ENCODE results near the gene ADAP2. TPM values are rescaled to one million over a fixed set of nuclear protein-coding genes. Genes with fewer than 3 reads are reported as not detected.
"Not testable (repeated sequence)": the region's sequence is repeated elsewhere in the genome, so short reads cannot be mapped to it uniquely, and the experiment has no call there.

The ADAP2 gene
- total RNA-seq, 4 donors from 2014 or later: 3.0 to 15.0 (median 9.4) TPM

DNA sequence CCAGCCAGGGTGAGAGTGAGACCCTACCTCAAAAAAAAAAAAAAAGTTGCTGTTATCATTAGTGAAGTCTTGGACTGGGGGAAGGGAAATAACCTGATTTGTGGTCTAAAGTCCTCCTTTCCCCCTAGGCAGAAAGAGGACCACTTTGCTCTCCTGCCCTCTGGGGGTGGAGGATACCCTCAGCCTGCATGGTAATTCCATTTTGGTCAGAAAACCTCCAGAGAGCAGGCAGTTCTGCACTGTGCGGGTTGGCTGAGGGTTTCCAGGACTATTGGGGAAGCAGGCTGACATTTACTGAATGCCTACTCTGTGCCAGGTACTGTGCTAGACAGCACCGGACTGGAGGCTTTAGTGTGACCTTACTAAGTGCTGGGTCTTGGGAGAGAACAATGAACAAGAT, 2.6 kb downstream of the ADAP2 start:
- no peak for TF ChIP-seq POLR2A (IDR thresholded peaks at IDR 0.05)
- TF ChIP-seq, protein P1, sequence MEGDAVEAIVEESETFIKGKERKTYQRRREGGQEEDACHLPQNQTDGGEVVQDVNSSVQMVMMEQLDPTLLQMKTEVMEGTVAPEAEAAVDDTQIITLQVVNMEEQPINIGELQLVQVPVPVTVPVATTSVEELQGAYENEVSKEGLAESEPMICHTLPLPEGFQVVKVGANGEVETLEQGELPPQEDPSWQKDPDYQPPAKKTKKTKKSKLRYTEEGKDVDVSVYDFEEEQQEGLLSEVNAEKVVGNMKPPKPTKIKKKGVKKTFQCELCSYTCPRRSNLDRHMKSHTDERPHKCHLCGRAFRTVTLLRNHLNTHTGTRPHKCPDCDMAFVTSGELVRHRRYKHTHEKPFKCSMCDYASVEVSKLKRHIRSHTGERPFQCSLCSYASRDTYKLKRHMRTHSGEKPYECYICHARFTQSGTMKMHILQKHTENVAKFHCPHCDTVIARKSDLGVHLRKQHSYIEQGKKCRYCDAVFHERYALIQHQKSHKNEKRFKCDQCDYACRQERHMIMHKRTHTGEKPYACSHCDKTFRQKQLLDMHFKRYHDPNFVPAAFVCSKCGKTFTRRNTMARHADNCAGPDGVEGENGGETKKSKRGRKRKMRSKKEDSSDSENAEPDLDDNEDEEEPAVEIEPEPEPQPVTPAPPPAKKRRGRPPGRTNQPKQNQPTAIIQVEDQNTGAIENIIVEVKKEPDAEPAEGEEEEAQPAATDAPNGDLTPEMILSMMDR (IDR thresholded peaks at IDR 0.05): no peak
- Histone ChIP-seq H3K4me3 (no peak overlapping the region), H3K9me3 (no peaks in the 10 kb centered on the region), H3K27me3 (peaks cover 0 to 62% (median 10%) of the 10 kb centered on the region in 4 donors), H3K4me1 (peaks cover 16 to 31% (median 20%) of the 10 kb centered on the region in 3 donors), H3K36me3 (no peaks in the 10 kb centered on the region), H3K27ac (no peak overlapping the region)
- WGBS, 2 donors: 20 to 71% methylated on average over 1 of the region's 2 CpGs
- intact Hi-C loops (cut with DNase I): no loop called here
- no peak for DNase-seq

DNA sequence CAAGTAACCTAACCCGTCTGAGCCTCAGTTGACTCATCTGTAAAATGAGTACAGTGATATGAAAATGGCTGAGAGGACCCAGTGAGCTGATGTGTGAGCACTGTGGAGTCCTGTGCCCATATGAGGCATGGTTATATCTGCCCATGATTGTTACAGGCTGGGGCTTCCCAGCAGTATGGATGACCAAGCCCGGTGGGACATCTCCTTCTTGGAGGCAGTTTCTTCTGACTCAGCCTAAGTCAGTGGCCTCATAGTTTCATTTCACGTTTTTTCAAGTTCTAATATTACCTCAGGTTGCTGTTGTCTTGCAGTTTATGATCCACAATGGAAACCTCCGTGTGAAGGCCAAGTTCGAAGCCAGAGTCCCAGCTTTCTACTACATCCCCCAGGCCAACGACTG, 4.8 kb downstream of the ADAP2 start:
- TF ChIP-seq POLR2A (IDR thresholded peaks at IDR 0.05): no peak
- TF ChIP-seq, protein P1 (IDR thresholded peaks at IDR 0.05): no peak
- Histone ChIP-seq H3K4me3 (no peak overlapping the region), H3K4me1 (peaks cover 9 to 15% (median 13%) of the 10 kb centered on the region in 3 donors), H3K9me3 (no peaks in the 10 kb centered on the region), H3K27ac (no peak overlapping the region), H3K27me3 (peaks cover 0 to 52% (median 10%) of the 10 kb centered on the region in 4 donors), H3K36me3 (no peaks in the 10 kb centered on the region)
- intact Hi-C loops (cut with DNase I): no loop called here
- WGBS, 2 donors: 74 to 79% methylated on average over 6 of the region's 6 CpGs
- no peak for DNase-seq

DNA sequence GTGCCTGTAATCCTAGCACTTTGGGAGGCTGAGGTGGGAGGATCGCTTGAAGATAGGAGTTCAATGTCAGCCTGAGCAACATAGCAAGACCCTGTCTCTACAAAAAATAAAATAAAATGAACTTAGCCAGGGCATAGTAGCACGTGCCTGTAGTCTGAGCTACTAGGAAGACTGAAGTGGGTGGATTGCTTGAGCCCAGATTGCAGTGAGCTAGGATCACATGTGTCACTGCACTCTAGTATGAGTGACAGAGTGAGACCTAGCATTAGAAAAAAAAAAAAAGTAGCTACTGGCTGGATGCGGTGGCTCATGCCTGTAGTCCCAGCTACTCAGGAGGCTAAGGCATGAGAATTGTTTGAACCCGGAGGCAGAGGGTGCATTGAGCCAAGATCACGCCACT, 6.0 kb downstream of the ADAP2 start:
- intact Hi-C loops (cut with DNase I): no loop called here
- H3K4me1 ChIP-seq: peaks cover under 1 to 2% (median 2%) of the 10 kb centered on the region in 3 donors
- H3K4me3 ChIP-seq: no peak overlapping the region
- no peaks in the 10 kb centered on the region for H3K9me3 ChIP-seq
- peaks cover 0 to 39% (median 2%) of the 10 kb centered on the region in 4 donors for H3K27me3 ChIP-seq
- H3K27ac ChIP-seq: no peak overlapping the region
- 88 to 91% methylated on average over 3 to 5 of the region's 5 CpGs for WGBS, 2 donors
- no peaks in the 10 kb centered on the region for H3K36me3 ChIP-seq
- DNase-seq: no peak
- no peak for TF ChIP-seq POLR2A (IDR thresholded peaks at IDR 0.05)
- TF ChIP-seq, protein P1 (IDR thresholded peaks at IDR 0.05): no peak

DNA sequence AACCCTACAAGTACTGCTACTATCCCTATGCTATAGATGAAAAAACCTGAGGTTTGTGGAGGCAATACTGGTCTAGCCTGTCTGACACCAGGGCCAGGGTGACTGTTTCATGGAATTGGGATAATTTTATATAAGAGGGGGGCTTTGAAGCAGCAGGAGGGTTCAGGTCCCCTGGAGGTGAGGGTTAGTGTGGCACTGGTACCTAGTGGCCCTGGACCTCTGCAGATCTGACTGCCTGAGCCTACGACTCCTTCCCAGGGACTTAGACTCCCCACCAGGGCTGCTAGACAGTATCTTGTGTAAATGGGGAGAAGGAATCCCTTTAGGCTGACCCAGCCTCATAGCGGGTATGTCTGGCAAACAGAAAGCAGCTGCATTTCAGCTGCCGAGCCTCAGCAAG, 6.8 kb downstream of the ADAP2 start:
- intact Hi-C loops (cut with DNase I): no loop called here
- peaks cover 0 to 31% (median 0%) of the 10 kb centered on the region in 4 donors for H3K27me3 ChIP-seq
- H3K36me3 ChIP-seq: no peaks in the 10 kb centered on the region
- no peak overlapping the region for H3K4me3 ChIP-seq
- H3K27ac ChIP-seq: no peak overlapping the region
- DNase-seq: no peak
- no peak for TF ChIP-seq POLR2A (IDR thresholded peaks at IDR 0.05)
- TF ChIP-seq, protein P1 (IDR thresholded peaks at IDR 0.05): no peak
- WGBS, 2 donors: 82% methylated on average over 2 of the region's 3 CpGs; no CpG with 5 or more reads in 1 of the 2 donors
- no peaks in the 10 kb centered on the region for H3K4me1 ChIP-seq
- no peaks in the 10 kb centered on the region for H3K9me3 ChIP-seq

DNA sequence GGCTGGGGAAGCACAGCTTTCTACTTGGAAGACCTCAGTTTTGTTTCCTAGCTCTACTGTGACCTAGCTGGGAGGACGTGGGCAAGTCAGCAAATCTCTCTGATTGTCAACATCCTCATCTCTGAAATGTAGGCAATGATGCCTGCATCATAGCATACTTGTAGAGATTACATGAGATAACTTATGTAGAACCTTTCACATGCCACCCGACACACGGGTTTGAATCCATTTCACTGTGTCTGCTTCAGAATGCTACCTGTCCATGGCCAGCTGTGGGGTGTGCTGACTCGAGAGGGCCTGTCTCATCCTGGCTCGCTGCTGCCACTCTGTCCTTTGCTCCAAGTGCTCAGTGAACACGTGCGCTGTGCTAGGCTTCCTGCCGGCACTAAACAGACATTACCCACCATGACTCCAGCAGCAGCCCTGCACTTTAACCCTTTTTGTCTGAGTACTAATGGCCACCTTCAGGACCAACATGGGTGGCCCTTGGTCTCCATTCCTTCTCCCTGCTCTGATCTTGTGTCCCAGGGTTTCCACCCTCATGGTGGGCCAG, 7.4 kb downstream of the ADAP2 start:
- intact Hi-C loops (cut with DNase I): no loop called here
- no peak for DNase-seq
- WGBS, 2 donors: 52 to 55% methylated on average over 7 to 8 of the region's 8 CpGs
- Histone ChIP-seq H3K9me3 (no peaks in the 10 kb centered on the region), H3K4me1 (no peaks in the 10 kb centered on the region), H3K36me3 (no peaks in the 10 kb centered on the region), H3K27me3 (peaks cover 0 to 25% (median 0%) of the 10 kb centered on the region in 4 donors), H3K4me3 (no peak overlapping the region), H3K27ac (no peak overlapping the region)
- TF ChIP-seq, protein P1 (IDR thresholded peaks at IDR 0.05): no peak
- TF ChIP-seq POLR2A (IDR thresholded peaks at IDR 0.05): no peak

DNA sequence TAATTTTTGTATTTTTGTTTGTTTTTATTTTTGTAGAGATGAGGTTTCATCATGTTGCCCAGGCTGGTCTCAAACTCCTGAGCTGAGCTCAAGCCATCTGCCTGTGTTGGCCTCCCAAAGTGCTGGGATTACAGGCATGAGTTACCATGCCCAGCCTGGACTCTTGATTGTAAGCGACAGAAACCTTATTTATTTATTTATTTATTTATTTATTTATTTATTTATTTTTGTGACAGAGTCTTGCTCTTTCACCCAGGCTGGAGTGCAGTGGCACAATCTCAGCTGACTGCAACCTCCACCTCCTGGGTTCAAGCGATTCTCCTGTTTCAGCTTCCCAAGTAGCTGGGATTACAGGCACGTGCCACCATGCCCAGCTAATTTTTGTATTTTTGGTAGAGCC, 8.1 kb downstream of the ADAP2 start:
- H3K4me1 ChIP-seq; intact Hi-C loops (cut with DNase I); H3K4me3 ChIP-seq; DNase-seq; H3K36me3 ChIP-seq; H3K27ac ChIP-seq; H3K9me3 ChIP-seq: not testable (repeated sequence)
- H3K27me3 ChIP-seq: peaks cover 0 to 20% (median 0%) of the 10 kb centered on the region in 4 donors
- WGBS, 2 donors: 90 to 100% methylated on average over 3 of the region's 3 CpGs
